DOHH2 (cell line): ENCODE measurements around the gene TSHZ2.

Experiments
- H3F3A ChIP-seq: fragments of 200-600 bp; sonication (generic), shearing (Covaris generic); 2 replicates; pipeline ENCODE4 v1.6.0; 2016; ENCODE audit warnings: antibody characterized with exemption, mild to moderate bottlenecking; ENCODE audit not compliant: control insufficient read depth, insufficient read depth
- H3K27ac ChIP-seq: fragments of 200-600 bp; sonication (generic); 2 replicates; pipeline ENCODE4 v1.5.1; 2014; ENCODE audit warnings: low read depth, mild to moderate bottlenecking, low read length, moderate library complexity
- H3K27me3 ChIP-seq: fragments of 200-600 bp; sonication (generic); 2 replicates; pipeline ENCODE4 v1.6.1; 2014; ENCODE audit warnings: mild to moderate bottlenecking, low read length, mixed read lengths; ENCODE audit not compliant: control insufficient read depth
- H3K36me3 ChIP-seq: fragments of 200-600 bp; sonication (generic); 2 replicates; pipeline ENCODE4 v1.6.1; 2014; ENCODE audit warnings: mild to moderate bottlenecking, low read length, moderate library complexity, mixed read lengths; ENCODE audit not compliant: control insufficient read depth
- H3K4me1 ChIP-seq: fragments of 200-600 bp; sonication (generic); 2 replicates; pipeline ENCODE4 v1.6.1; 2014; ENCODE audit warnings: mild to moderate bottlenecking, low read length, mixed read lengths; ENCODE audit not compliant: control insufficient read depth
- H3K4me2 ChIP-seq: fragments of 200-600 bp; sonication (generic); 2 replicates; pipeline ENCODE4 v1.6.0; 2014; ENCODE audit warnings: mild to moderate bottlenecking, low read length, moderate library complexity
- H3K4me3 ChIP-seq: fragments of 200-600 bp; sonication (generic); 2 replicates; pipeline ENCODE4 v1.5.1; 2014; ENCODE audit warnings: mild to moderate bottlenecking, low read length, mixed read lengths
- H3K79me2 ChIP-seq: fragments of 200-600 bp; sonication (generic); 2 replicates; pipeline ENCODE4 v1.6.1; 2014; ENCODE audit warnings: mild to moderate bottlenecking, low read length, mixed read lengths; ENCODE audit not compliant: control insufficient read depth
- H3K9me2 ChIP-seq: fragments of 200-600 bp; sonication (generic); replicated peaks from 2 replicates; pipeline ENCODE4 v1.6.1; 2014; ENCODE audit warnings: mild to moderate bottlenecking, low read length, mixed read lengths; ENCODE audit not compliant: control insufficient read depth
- H3K9me3 ChIP-seq: fragments of 200-600 bp; sonication (generic); 2 replicates; pipeline ENCODE4 v1.6.1; 2014; ENCODE audit warnings: antibody characterized with exemption, low read length, mixed read lengths; ENCODE audit not compliant: control insufficient read depth, insufficient read depth
- H4K20me1 ChIP-seq: fragments of 200-600 bp; sonication (generic); 2 replicates; pipeline ENCODE4 v1.6.0; 2014; ENCODE audit warnings: low read depth, mild to moderate bottlenecking, antibody characterized with exemption, low read length, moderate library complexity; ENCODE audit not compliant: control insufficient read depth, insufficient read depth
- CTCF ChIP-seq: fragments of 200-600 bp; sonication (generic); IDR thresholded peaks from one replicate; pipeline ENCODE4 v1.5.1; 2014; ENCODE audit warnings: antibody characterized with exemption, mild to moderate bottlenecking, low read depth, low read length; ENCODE audit not compliant: poor library complexity, severe bottlenecking
- EZH2phosphoT487 ChIP-seq: fragments of 200-600 bp; sonication (generic); IDR thresholded peaks from 2 replicates; pipeline ENCODE4 v1.6.1; 2017; ENCODE audit warnings: borderline replicate concordance, mild to moderate bottlenecking, antibody characterized with exemption, low read length, moderate library complexity, mixed read lengths

TSHZ2 gene

GRCh38 chr20:52945862-52946522, 26.2 kb upstream of the TSHZ2 start:
- Histone ChIP-seq H3K9me3 (no peaks in the 10 kb centered on the region), H3K9me2 (no peaks in the 10 kb centered on the region), H3K27me3 (no peaks in the 10 kb centered on the region), H3K4me2 (no peak overlapping the region), H3K4me1 (no peaks in the 10 kb centered on the region), H3K4me3 (no peak overlapping the region), H4K20me1 (no peaks in the 10 kb centered on the region), H3K79me2 (no peaks in the 10 kb centered on the region), H3F3A (no peaks in the 10 kb centered on the region), H3K27ac (no peak overlapping the region), H3K36me3 (no peaks in the 10 kb centered on the region)
- TF ChIP-seq EZH2phosphoT487 (no peak), CTCF (no peak)

DNA sequence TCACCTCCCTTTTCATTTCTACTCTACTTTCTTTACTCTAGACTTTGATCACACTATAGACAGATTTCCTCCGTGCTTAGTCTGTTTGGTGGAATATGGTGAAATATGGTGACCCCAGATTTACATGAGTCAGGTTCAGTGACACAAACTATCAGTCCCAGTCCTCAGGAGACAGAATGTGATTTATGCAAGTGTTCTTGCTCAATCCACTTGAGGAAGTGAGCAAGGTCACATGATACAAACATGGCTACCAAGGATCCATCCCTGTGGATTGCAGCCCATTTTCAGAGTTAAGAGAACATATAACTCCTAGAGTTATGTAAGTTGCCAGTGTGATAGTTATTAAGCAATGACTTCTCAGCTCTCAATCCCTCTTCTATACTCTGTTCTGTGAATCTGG, 23.7 kb upstream of the TSHZ2 start:
- no peaks in the 10 kb centered on the region for H3K9me3 ChIP-seq
- no peaks in the 10 kb centered on the region for H3K36me3 ChIP-seq
- no peaks in the 10 kb centered on the region for H3K27me3 ChIP-seq
- no peaks in the 10 kb centered on the region for H3K9me2 ChIP-seq
- H3K4me3 ChIP-seq, result no peak overlapping the region
- TF ChIP-seq CTCF, result no peak
- TF ChIP-seq EZH2phosphoT487, result no peak
- H3K4me2 ChIP-seq, result no peak overlapping the region
- H3F3A ChIP-seq, result no peaks in the 10 kb centered on the region
- no peaks in the 10 kb centered on the region for H4K20me1 ChIP-seq
- H3K4me1 ChIP-seq, result no peaks in the 10 kb centered on the region
- no peaks in the 10 kb centered on the region for H3K79me2 ChIP-seq
- no peak overlapping the region for H3K27ac ChIP-seq

- no peaks in the 10 kb centered on the region for H4K20me1 ChIP-seq
- H3K27me3 ChIP-seq, result no peaks in the 10 kb centered on the region
- H3K9me2 ChIP-seq, result no peaks in the 10 kb centered on the region
- no peaks in the 10 kb centered on the region for H3K9me3 ChIP-seq
- no peaks in the 10 kb centered on the region for H3F3A ChIP-seq
- no peak overlapping the region for H3K27ac ChIP-seq
- no peaks in the 10 kb centered on the region for H3K79me2 ChIP-seq
- H3K4me3 ChIP-seq, result no peak overlapping the region
- TF ChIP-seq CTCF (no peak), EZH2phosphoT487 (no peak)
- H3K4me1 ChIP-seq, result no peaks in the 10 kb centered on the region
- no peaks in the 10 kb centered on the region for H3K36me3 ChIP-seq
- H3K4me2 ChIP-seq, result no peak overlapping the region
These were observed 19.1 kb upstream of the TSHZ2 start for GRCh38 chr20:52953020-52953419.
